Uterus (tissue), 2 donors: ENCODE measurements around the gene HSFX4.
"Not testable (repeated sequence)": the region's sequence is repeated elsewhere in the genome, so short reads cannot be mapped to it uniquely, and the experiment has no call there.

ENCODE experiments used
- POLR2A ChIP-seq, 2 donors: fragments of 450-650 bp; IDR thresholded peaks; one replicate each; pipeline ENCODE4 v1.6.1; 2016; ENCODE audit warnings: antibody characterized with exemption in 2 of 2, mild to moderate bottlenecking in 1 of 2, moderate library complexity in 1 of 2
- TF ChIP-seq, protein P1 (sequence below), 4 experiments: fragments of 200-600 bp in 2 of 4; fragments of 450-650 bp in 2 of 4; sonication (generic) in 2 of 4; IDR thresholded peaks; one replicate each; pipeline ENCODE4 v1.5.1; 2016 to 2019; ENCODE audit warnings: antibody characterized with exemption in 4 of 4, mild to moderate bottlenecking in 2 of 4, moderate library complexity in 1 of 4

DNA sequence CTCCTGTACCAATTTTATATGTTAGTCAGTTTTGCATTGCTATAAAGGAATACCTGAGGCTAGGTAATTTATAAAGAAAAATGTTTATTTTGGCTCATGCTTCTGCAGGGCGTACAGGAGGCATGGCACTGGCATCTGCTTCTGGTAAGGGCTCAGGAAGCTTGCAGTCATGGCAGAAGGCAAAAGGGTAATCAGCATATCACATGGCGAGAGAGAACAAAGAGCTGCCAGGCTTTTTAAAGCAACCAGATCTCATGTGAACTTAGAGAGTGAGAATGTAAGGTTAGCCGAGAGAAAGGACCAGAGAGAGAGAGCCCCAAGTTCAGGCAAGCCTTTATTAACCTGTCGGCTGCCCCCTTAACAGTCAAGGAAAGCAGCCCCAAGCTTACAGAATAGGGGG lies 5.5 kb upstream of the HSFX4 start:
- TF ChIP-seq, protein P1, sequence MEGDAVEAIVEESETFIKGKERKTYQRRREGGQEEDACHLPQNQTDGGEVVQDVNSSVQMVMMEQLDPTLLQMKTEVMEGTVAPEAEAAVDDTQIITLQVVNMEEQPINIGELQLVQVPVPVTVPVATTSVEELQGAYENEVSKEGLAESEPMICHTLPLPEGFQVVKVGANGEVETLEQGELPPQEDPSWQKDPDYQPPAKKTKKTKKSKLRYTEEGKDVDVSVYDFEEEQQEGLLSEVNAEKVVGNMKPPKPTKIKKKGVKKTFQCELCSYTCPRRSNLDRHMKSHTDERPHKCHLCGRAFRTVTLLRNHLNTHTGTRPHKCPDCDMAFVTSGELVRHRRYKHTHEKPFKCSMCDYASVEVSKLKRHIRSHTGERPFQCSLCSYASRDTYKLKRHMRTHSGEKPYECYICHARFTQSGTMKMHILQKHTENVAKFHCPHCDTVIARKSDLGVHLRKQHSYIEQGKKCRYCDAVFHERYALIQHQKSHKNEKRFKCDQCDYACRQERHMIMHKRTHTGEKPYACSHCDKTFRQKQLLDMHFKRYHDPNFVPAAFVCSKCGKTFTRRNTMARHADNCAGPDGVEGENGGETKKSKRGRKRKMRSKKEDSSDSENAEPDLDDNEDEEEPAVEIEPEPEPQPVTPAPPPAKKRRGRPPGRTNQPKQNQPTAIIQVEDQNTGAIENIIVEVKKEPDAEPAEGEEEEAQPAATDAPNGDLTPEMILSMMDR (IDR thresholded peaks at IDR 0.05), result not testable (repeated sequence)
- TF ChIP-seq POLR2A (IDR thresholded peaks at IDR 0.05), result not testable (repeated sequence)
